ENCODE measurements around the gene PPT1. TPM values are rescaled to one million over a fixed set of nuclear protein-coding genes. Genes with fewer than 3 reads are reported as not detected.
A peak's percentile ranks its signal among the peaks of the same experiment; 100 is the strongest.

Gene PPT1
- total RNA-seq, 1 experiment from 2014 or later = 46.8 TPM

DNA sequence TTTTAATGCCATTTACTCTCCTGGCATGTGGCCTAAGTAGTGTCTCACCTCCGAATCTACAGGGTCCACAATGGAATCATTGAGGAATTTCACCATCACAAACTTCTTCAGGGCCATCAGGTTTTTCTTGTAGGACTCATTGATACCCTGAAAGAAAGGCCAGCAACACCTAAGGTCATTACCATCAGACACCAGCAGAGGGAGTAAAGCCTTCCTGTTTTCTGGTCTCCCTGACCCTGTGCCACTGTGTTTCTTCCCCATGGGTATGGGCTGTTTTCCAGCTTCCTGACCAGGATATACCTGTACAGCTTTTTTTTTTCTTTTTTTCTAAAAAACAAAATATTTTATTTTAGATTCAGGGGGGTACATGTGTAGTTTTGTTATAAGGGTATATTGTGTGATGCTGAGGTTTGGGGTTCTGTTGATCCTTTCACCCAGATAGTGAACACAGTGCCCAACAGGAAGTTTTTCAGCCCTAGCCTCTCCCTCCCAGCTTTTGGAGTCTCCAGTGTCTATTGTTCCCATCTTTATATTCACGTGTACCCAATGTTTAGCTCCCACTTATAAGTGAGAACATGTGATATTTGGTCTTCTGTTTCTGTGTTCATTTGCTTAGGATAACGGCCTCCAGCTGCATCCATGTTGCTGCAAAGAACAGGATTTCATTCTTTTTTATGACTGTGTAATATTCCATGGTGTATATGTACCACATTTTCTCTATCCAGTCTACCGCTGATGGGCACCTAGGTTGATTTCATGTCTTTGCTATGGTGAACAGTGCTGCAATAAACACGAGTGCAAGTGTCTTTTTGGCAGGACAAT lies 18.3 kb downstream of the PPT1 start:
- no peaks in the 10 kb centered on the region for H3K79me2 ChIP-seq (ENCODE audit: insufficient read depth, low read length)
- H3K4me2 ChIP-seq (ENCODE audit: low read length) = no peak overlapping the region
- no peak overlapping the region for H3K4me3 ChIP-seq (replicated peaks in 1 of 2; ENCODE audit: low read depth in 1 of 2, low read length in 2 of 2)
- no peaks in the 10 kb centered on the region for H3K4me1 ChIP-seq (ENCODE audit: control insufficient read depth in 1 of 2, insufficient read depth in 2 of 2, low read length in 2 of 2)
- H3K9ac ChIP-seq (ENCODE audit: low read length) = no peak overlapping the region
- intact Hi-C loops (cut with micrococcal nuclease) = loop anchor here (1.0 to 5.0 kb wide), 3 partner anchors 239 to 326 kb away; partner anchors contain the start of gene COL9A2
- no peaks in the 10 kb centered on the region for H3K9me3 ChIP-seq (ENCODE audit: control insufficient read depth in 1 of 2, insufficient read depth in 1 of 2, low read depth in 1 of 2, low read length in 2 of 2)
- ATAC-seq (peak; percentile 89), DNase-seq (ENCODE audit: low read depth, low spot score) (peak; percentile 41)
- BruUV-seq (replicated peaks) = no TSS peak
- no peak overlapping the region for H2AFZ ChIP-seq (ENCODE audit: low read depth, low read length, poor library complexity, severe bottlenecking)
- H3K27me3 ChIP-seq (ENCODE audit: insufficient read depth, low read length) = no peaks in the 10 kb centered on the region
- RAD21 ChIA-PET (ENCODE audit: low non-redundant PET in 1 of 2, low total read pairs in 2 of 2, uncharacterized antibody in 2 of 2, unreplicated experiment in 2 of 2) = interaction anchor here (0.7 to 1.3 kb wide), 3 partner anchors 259 to 269 kb away, joined by 3 to 6 read pairs (median 5); no protein-coding TSS in a partner anchor
- TF ChIP-seq FOSL1 (IDR thresholded peaks at IDR 0.05; ENCODE audit: low read depth) (no peak), SIN3A (IDR thresholded peaks at IDR 0.05; ENCODE audit: low read depth) (no peak), CTCF (IDR thresholded peaks at IDR 0.05 in 2 of 3, conservative IDR thresholded peaks at IDR 0.05 in 1 of 3; ENCODE audit: borderline replicate concordance in 1 of 3, insufficient read depth in 1 of 3, low read depth in 2 of 3, low read length in 2 of 3) (peak; percentile 63 to 81 (median 71); a peak in 5 of 6 replicates), CBX3 (IDR thresholded peaks at IDR 0.05; ENCODE audit: low read depth) (no peak), RAD21 (IDR thresholded peaks at IDR 0.05; ENCODE audit: low read depth) (peak; percentile 70)
- H4K20me1 ChIP-seq (ENCODE audit: insufficient read depth) = no peaks in the 10 kb centered on the region
- H3K9me2 ChIP-seq (ENCODE audit: insufficient read depth) = no peaks in the 10 kb centered on the region
- H3K36me3 ChIP-seq (ENCODE audit: control insufficient read depth in 1 of 2, insufficient read depth in 2 of 2, low read length in 2 of 2) = peaks cover 26 to 30% of the 10 kb centered on the region in 2 experiments
- POLR2A ChIA-PET = interaction anchor here (0.6 kb wide), 1 partner anchor 268 kb away, joined by 3 read pairs; no protein-coding TSS in a partner anchor
- H3K27ac ChIP-seq (ENCODE audit: low read depth, low read length) = no peak overlapping the region
- CTCF ChIA-PET = interaction anchor here (1.0 to 5.2 kb wide), 4 partner anchors 65 to 326 kb away, joined by 4 to 40 read pairs (median 7); no protein-coding TSS in a partner anchor

Data from HCT116 (cell line).